Fibroblast of gingiva (primary cell): ENCODE measurements around the gene LRFN4.
"Not testable (repeated sequence)": the region's sequence is repeated elsewhere in the genome, so short reads cannot be mapped to it uniquely, and the experiment has no call there.

Source experiments
- DNase-seq: peaks from one replicate; pipeline ENCODE4 v3.0.0-alpha.2; 2011; ENCODE audit warnings: low read depth

The LRFN4 gene

DNA sequence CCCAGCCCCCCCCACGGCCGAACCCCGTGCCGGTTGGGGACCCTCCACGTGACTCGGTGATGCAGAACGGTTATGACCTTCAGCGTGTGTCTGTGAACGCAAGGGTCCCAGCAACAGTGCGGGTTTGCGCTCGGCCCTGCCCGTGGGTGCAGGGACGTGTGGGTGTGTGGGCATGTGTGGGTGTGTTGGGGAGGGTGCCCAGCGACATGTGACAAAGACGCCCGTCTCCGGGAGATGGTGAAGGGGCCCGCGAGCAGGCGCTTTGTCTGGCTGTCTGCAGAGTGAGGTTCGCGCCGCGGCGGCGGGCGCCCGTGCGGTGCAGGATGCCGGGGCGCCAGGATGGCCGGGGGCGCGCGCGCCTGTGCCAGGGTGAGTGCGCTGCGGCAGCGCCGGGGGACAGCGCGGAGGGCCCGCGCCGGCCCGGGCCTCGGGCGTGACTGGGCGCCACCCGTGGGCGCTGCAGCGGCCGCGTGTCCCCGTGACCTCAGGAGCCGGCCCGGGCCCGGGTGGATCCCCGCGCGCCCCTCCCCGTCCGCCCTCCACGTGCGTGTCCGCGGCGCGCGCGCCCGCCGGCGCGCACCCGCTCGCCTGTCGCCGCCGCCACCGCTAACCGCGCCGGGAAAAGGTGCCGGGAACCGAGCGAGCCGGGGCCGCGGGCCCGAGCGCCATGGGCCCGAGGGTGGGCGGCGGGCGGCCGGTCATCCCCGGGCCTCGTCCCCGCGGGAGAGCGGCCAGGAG, at the start of gene LRFN4:
Gene LRFN4, plus strand, starts transcription at position 569 of the 738 bp plus-strand sequence. CDS start 681 bp downstream, outside the sequence.
- DNase-seq: no peak

DNA sequence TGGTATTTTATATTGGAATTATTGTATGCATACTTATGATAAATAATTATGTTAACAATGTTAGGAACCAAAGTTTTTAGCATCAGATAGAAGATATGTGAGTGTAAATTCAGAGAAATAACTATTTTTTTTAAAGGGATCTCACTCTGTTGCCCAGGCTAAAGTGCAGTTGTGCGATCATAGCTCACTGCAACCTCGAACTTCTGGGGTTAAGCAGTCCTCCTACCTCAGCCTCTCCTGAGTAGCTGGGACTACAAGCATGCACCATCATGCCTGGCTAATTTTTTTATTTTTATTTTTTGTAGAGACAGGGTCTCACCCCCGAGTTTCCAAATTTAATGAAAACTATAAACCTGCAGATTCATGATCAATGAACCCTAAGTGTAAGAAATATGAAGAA, 47.3 kb upstream of the LRFN4 start:
- no peak for DNase-seq

DNA sequence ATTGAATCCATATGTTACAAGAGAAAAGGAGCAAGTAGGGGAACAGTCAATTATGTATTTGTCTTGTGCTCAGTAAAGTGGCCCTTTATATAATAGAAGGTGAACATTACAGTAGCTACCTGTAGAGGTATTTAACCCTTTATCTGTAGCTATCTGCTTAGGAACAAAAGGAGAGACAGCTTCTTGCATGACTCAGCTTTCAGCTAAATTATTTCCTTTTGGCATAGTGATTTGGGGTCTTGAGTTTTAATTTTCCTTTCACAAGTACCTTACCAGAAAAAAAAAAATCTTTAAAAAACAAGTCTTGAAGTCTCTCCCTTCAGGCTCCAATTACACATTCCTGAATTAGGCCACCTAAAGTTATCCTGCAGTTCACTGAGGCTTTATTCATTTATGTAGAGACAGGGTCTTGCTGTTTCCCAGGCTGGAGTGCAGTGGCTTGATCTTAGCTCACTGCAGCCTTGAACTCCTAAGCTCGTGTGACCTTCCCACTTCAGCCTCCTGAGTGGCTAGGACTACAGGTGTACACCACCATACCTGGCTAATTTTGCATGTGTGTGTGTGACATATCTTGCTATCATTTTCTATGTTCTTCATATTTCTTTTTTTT, 46.2 kb upstream of the LRFN4 start:
- no peak for DNase-seq

DNA sequence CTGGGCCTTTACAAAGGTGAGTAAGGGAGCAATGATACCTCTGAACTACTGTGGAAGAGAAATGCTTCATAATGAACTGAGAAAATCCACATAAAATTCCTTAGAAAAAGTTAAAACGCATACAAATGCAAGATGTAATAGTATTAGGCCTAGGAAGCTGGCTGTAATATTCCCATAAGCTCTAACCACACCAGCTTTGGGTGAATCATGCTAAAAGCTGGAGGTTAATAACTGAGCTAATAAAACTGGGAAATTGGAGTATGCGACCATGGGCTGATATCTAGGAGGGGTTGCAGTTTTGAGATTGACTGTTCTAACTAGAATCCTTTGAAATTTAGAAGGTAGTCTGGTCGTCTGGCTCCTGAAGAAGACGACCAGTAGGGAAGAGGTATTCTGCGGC, 42.2 kb upstream of the LRFN4 start:
- no peak for DNase-seq

DNA sequence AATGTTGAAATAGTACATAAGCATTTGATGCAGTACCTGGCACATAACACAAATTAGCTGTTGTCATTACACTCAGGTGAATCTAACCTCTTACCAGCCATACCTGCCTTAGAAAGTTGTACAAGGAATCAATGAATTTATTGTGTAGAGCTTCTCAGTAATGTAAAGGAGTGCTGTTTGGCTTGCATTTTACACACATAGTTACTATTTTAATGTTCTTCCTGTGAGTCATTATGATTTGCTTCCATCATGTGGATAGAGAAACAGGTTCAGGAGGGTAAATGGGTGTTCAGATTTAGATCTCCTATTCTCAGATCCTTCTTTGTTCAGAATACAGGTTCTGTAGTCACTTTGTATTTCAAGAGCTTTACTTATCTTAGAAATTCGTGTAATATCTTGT, 41.2 kb upstream of the LRFN4 start:
- DNase-seq: no peak

DNA sequence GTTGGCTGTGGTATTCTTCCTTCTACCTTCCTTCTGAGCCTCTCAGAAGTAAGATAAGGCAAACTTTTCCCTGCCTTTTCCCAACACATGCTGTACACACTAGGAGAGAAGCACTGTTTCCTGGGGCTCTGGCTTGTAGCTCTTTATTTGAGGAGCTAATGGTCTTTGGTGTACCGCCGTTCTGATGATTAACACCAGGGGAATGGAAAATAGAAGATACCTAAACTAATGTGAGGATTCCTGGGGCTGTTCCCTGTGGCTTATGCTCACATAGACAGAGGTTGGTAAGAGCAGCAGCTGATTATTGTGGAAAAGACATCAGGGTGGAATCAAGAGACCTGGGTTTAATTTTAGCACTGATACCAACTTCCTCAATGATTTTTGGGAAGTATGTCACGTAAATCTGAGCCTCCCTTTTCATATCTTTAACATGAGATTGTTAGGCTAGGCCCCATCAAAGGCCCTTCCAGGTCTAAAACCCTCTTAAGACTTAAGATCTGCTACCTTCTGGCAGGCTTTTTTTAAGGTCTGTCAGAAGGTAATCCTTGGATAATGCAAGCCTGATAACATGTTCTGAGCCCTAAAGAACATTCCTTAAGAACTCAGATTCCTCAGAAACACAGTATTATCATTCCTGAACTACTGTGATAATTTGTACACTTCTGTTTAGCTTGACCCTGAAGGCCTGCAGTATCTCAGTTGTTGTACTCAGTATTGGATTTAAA, 38.5 kb upstream of the LRFN4 start:
- DNase-seq: no peak

DNA sequence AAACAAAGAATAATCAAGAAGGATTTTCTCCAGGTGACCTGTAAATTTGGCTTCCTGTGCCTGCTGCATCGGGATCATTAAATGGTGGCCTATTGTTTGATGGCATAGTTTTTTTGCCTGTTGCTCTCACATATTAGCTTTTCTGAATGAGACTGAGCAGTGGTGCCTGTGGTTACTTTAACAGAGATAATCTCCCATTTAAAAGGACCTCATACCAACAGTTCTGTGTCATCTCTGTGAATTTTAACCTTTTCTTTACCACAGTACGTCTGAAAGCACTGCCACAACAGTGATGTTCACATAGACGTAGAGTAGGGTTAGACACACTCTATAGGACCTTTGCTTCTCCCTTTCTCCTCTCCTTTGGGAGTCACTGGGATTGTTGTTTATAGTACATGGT, 36.5 kb upstream of the LRFN4 start:
- DNase-seq: no peak

DNA sequence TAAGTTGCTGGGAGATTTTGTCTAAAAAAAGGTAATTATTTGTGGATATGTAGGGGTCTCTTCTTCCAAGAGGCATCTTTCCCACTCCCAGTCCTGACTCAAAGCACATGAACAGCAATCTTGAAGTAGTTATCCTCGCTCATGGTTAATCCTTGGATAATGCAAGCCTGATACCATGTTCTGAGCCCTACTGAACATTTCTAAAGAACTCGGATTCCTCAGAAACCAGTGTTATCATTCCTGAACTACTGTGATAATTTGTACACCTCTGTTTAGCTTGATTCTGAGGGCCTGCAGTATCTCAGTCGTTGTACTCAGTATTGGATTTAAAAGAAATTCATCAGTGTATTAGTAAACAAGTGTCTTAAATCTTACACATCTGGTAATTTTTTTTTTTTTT, 36.0 kb upstream of the LRFN4 start:
- no peak for DNase-seq

DNA sequence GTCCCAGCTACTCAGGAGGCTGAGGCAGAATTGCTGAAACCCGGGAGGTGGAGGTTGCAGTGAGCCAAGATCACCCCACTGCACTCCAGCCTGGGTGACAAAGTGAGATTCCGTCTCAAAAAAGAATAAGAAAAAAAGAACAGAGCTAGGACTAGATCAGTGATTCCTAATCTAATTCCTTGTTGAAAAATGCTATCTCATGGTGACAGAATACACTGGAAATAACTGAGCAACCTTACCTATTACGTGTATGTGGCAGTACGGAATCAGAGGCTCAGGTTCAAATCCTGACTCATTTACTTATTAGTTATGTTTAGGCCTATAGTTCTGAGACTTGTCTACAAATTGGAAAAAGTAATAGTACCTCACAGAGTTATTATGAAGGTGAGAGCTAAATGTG, 33.2 kb upstream of the LRFN4 start:
- no peak for DNase-seq

DNA sequence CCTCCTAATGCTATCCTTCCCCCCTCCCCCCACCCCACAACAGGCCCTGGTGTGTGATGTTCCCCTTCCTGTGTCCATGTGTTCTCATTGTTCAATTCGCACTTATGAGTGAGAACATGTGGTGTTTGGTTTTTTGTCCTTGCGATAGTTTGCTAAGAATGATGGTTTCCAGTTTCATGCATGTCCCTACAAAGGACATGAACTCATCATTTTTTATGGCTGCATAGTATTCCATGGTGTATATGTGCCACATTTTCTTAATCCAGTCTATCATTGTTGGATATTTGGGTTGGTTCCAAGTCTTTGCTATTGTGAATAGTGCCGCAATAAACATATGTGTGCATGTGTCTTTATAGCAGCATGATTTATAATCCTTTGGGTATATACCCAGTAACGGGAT, 32.3 kb upstream of the LRFN4 start:
- DNase-seq: not testable (repeated sequence)

DNA sequence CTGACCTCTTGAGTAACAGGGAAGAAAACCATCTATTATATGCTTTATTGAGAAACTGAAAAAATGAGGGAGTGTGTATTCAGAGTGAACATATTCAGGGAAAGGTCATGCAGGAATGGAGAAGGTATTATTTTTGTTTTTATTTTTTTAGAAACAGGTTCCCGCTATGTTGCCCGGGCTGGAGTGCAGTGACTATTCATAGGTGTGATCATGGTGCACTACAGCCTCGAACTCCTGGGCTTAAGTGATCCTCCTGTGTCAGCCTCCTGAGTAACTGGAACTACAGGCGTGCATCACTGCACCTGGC, 22.4 kb upstream of the LRFN4 start:
- no peak for DNase-seq

DNA sequence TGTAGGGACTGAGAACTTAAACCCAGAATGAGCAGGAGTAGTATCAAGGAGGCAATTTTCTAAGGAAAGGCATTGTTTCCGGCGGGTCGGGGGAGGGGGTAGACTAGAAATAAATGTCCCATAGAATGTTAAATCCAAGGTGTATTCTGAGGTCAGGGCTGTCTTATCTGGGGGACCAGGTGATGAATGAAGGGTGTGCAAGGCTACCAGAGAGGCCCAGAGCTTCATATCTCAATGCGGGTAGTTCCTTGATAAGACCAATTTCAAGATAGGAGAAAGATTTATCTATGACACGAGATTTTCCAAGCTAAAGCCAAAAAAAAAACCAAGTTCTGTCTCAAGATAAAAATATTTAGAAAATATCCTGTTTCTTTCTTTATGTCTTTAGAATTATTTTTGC, 21.9 kb upstream of the LRFN4 start:
- DNase-seq: no peak

DNA sequence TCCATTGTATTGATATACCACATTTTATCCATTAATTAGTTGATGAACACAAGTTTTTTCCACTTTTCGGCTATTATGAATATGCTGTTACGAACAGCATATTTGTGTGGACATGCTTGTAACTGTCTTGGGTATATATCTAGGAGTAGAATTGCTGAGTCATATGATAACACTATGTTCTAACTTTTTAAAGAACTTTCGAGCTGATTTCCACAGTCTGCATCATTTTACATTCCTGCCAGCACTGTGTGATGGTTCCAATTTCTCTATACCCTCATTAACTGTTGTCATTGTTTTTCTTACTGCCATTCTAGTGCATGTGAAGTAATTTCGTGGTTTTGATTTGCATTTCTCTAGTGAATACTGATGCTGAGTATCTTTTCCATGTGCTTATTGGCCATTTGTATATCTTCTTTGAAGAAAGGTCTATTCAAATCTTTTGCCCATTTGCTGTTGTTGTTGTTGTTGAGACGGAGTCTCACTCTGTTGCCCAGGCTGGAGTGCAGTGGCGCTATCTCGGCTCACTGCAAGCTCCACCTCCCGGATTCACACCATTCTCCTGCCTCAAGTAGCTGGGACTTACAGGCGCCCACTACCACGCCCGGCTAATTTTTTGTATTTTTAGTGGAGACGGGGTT, 21.0 kb upstream of the LRFN4 start:
- peak; percentile 94 for DNase-seq

DNA sequence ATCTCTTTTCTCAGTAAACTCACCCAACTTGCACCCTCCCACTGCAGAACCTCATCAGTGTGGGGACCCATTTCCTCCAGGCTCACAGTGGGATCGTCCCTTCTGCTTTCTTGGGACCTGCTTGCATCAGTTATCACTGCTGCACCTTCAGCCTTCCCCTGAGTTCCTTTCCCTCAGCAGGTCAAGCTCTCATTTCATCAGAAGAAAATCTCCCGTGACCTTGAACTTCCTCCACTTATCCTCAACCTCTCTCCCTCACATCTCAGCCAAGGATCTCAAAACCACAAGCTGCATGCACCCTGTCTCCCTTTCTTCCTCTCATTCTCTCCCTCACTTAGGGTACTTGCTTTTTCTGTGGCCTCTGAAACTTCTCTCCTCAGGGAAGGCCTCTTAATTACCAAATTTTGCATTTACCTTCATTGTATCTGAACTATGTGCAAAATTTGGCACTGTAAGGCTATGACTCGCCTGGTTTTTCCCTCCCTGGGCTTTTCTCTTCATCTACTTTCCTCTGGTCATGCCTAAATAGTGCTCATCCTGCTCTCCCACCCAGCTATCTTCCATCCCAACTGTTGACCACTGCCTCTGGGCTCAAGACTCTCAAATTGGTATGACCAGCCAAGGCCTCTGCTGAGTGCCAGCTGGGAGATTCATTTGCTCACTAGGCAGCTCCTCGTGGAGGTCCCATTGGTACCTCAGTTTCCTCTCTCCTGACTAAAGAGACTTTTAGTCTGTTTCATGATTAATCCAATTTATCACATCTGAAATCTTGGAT, 16.4 kb upstream of the LRFN4 start:
- no peak for DNase-seq

DNA sequence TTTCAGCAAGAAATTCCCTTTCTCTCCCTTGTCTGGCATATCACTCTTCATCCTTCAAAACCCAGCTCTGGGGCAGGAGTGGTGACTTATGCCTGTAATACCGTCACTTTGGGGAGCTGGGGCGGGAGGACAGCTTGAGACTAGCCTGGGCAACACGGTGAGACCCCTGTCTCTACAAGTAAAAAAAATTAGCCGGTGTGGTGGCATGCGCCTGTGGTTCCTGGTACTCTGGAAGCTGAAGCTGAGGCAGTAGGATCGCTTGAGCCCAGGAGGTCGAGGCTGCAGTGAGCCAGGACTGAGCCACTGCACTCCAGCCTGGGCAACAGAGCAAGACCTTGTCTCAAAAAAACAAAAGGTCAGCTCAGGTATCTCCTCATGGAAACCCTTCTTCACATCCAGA, 15.0 kb upstream of the LRFN4 start:
- no peak for DNase-seq

DNA sequence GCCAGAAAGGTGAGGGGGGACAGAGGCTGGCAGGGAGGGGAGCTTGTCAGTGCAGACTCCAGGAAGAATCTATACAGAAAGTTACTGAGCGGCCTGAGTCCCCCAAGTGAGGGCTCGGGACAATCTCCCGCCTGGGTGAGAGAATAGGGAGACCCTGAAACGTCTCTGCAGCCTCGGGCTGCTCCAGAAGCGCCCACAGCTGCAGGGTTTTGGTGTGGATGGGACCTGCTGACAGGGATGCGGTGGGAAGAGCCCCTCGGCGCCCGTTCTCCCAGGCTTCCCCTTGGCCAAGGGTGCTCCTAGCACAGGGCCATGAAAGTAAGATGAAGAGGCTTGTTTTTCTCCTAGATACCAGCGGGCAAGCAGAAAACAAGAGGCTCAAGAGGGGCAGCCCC, 14.4 kb upstream of the LRFN4 start:
- DNase-seq: no peak

DNA sequence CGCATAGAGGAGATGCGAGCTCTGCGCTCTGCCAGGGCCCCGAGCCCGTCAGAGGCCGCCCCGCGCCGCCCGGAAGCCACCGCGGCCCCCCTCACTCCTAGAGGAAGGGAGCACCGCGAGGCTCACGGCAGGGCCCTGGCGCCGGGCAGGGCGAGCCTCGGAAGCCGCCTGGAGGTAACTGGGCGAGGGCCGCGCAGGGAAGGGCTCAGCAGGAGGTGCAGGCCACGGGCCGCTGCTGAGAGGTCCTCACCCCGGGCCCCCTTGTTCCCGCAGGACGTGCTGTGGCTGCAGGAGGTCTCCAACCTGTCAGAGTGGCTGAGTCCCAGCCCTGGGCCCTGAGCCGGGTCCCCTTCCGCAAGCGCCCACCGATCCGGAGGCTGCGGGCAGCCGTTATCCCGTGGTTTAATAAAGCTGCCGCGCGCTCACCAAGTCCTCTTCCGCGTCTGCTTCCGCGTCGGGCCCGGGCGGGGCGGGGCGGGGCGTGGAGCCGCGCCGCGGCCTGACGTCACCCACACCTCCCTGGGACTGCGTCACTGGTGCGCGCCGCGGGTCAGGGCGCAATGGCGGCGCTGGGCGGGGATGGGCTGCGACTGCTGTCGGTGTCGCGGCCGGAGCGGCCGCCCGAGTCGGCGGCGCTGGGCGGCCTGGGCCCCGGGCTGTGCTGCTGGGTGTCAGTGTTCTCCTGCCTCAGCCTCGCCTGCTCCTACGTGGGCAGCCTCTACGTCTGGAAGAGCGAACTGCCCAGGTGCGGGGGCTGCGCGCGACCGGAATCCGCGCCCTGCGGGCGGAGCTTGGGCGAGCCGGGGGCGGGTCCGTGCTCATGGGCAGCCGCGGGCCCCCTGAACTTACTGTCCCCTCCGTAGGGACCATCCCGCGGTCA, 13.7 kb upstream of the LRFN4 start, which contains the start of gene RCE1:
Gene RCE1, plus strand, starts transcription at position 546 of the 880 bp plus-strand sequence. Its CDS starts 15 bp downstream, at position 561.
- DNase-seq: peak; percentile 91

DNA sequence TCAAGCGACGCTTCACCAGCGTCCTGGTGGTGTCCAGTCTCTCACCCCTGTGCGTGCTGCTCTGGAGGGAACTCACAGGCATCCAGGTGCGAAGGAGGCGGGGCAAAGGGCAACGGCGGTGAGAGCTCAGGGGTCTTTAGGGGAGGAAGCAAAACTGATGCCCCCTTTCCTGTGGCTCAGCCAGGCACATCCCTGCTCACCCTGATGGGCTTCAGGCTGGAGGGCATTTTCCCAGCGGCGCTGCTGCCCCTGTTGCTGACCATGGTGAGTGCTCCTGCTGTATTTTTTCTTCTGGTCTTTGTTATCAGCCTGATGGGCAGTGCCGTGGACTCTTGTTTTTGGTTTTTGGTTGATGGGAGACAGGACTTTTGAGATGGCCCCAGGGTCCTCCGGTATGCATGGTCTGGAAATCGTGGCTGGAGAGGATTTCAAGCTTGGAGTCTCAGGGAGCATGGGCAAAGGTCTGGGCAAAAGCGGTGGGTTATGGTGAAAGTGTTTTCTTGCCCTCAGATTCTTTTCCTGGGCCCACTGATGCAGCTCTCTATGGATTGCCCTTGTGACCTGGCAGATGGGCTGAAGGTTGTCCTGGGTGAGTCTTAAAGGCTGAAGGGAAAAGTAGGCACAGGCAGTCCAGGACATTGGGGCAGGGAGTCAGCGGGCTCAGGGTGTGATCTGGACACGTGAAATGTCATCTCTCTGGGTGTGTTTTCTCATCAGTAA, 12.9 kb upstream of the LRFN4 start:
- no peak for DNase-seq

DNA sequence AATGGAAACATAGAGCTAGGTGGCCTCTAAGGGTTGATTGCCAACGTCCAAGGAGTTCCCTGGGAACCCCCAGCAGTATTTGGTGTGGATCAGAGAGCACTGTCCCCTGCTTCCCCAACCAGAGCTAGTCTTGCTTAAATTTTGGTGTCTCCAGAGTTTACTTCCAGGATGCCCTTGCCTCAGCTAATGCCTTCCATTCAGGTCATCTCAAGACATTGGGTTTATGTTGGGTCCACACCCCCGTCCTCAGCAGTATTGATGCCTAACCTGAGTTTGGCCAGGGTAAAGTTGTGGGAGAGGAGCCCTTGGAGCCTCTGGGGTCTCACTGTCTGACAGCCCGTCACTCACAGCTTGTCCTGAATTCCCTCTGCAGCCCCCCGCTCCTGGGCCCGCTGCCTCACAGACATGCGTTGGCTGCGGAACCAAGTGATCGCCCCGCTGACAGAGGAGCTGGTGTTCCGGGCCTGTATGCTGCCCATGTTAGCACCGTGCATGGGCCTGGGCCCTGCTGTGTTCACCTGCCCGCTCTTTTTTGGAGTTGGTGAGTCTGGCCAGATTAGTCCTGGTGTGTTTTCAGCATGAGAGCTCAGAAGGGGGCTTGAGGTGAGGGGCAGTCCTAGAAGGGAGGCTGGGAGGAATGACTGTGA, 12.2 kb upstream of the LRFN4 start:
- DNase-seq: no peak
